ENCODE measurements around the gene GPR137. TPM values are rescaled to one million over a fixed set of nuclear protein-coding genes. Genes with fewer than 3 reads are reported as not detected.

GPR137 gene
- total and polyA plus RNA-seq, 9 of the 15 experiments (the other 6 are each of a cell fraction or from before 2014, with no cell fraction given) = 0.32 to 26.7 (median 10.7) TPM

DNA sequence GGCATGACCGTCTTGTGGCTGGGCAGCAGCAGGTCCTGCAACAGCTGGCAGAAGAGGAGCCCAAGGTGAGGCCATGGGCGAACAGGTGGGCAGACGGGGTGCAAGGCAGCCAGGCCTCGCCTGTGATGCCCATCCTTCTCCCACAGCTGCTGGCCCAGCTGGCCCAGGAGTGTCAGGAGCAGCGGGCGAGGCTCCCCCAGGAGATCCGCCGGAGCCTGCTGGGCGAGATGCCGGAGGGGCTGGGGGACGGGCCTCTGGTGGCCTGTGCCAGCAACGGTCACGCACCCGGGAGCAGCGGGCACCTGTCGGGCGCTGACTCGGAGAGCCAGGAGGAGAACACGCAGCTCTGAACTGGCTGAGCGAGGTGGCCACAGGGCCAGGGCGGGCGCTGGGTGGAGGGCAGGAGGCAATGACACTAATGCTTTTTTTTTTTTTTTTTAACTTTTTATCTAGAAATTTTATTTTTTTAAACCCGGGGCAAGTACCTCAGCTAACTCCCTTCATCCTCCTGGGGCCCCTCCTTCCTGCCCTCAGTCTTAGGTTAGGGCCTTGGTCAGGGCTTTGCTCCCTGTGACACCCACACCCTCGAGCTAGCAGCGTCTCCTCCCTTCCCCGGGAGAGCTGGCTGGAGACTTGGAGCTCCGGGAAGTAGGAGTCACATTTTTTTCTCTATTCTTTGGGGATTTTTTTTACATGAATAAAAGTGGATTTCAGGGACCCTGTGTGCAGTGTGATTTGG, 18.3 kb upstream of the GPR137 start:
- H3K36me3 ChIP-seq (ENCODE audit: control insufficient read depth, insufficient read depth, low read length) = peaks cover 54% of the 10 kb centered on the region
- no TSS peak for BruUV-seq (replicated peaks)
- FAIRE-seq = no peak
- TF ChIP-seq EP300 (IDR thresholded peaks at IDR 0.05; ENCODE audit: low read length) (no peak), ZBTB12 (CRISPR knock-in tag; IDR thresholded peaks at IDR 0.05) (no peak), ZNF3 (CRISPR knock-in tag; IDR thresholded peaks at IDR 0.05) (no peak), USF1 (CRISPR knock-in tag; IDR thresholded peaks at IDR 0.05) (0 out of 2 replicates have a peak, but pooled peaks have one; percentile 6), POLR2G (IDR thresholded peaks at IDR 0.05; ENCODE audit: low read depth, low read length) (peak; percentile 69), UBTF (IDR thresholded peaks at IDR 0.05; ENCODE audit: borderline replicate concordance in 1 of 2, low read depth in 2 of 2, low read length in 2 of 2) (no peak), MCM7 (IDR thresholded peaks at IDR 0.05) (no peak), ZNF584 (CRISPR knock-in tag; IDR thresholded peaks at IDR 0.05; ENCODE audit: low read depth) (no peak), CREB5 (CRISPR knock-in tag; IDR thresholded peaks at IDR 0.05) (no peak), ETV5 (CRISPR knock-in tag; IDR thresholded peaks at IDR 0.05; ENCODE audit: low read depth) (no peak), CBFB (CRISPR knock-in tag; IDR thresholded peaks at IDR 0.05) (no peak), PTRF (tag; IDR thresholded peaks at IDR 0.05) (no peak), HNRNPL (IDR thresholded peaks at IDR 0.05; ENCODE audit: low read depth, low read length) (peak; percentile 70; the same call in 1 of the 2 replicates)
- TF ChIP-seq, protein P1, sequence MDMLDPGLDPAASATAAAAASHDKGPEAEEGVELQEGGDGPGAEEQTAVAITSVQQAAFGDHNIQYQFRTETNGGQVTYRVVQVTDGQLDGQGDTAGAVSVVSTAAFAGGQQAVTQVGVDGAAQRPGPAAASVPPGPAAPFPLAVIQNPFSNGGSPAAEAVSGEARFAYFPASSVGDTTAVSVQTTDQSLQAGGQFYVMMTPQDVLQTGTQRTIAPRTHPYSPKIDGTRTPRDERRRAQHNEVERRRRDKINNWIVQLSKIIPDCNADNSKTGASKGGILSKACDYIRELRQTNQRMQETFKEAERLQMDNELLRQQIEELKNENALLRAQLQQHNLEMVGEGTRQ (CRISPR knock-in tag; IDR thresholded peaks at IDR 0.05) = no peak

More for the DNA sequence above, 18.3 kb upstream of the GPR137 start:
- H3K27me3 ChIP-seq (ENCODE audit: control insufficient read depth in 2 of 2, insufficient read depth in 2 of 2, low read length in 2 of 2) = no peaks in the 10 kb centered on the region
- DNase-seq (ENCODE audit: extremely low read depth in 1 of 4, low spot score in 3 of 4) = no peak
- no peak overlapping the region for H3K4me3 ChIP-seq
- no peak overlapping the region for H2AFZ ChIP-seq (ENCODE audit: low read depth, low read length)
- H3K79me2 ChIP-seq (ENCODE audit: control insufficient read depth, insufficient read depth, low read length) = peaks cover 28% of the 10 kb centered on the region
- in situ Hi-C loops (cut with MboI) (no loop called here), intact Hi-C loops (cut with micrococcal nuclease) (no loop called here)
- H3K9ac ChIP-seq (ENCODE audit: insufficient read depth in 1 of 2, low read depth in 2 of 2, low read length in 2 of 2) = peak overlapping the region; percentile 89 to 99; a peak in 3 of 4 replicates
- ChIA-PET CTCF (ENCODE audit: low intra/inter-chr PET ratio) (no interaction called here), POLR2A (interaction anchor here (0.6 to 5.7 kb wide), 7 partner anchors 9 to 61 kb away, joined by 3 to 58 read pairs (median 31); partner anchors contain the start of genes CATSPERZ, ESRRA, FERMT3 and NUDT22)
- H3K9me1 ChIP-seq (ENCODE audit: control insufficient read depth, insufficient read depth, low read length) = peaks cover 3% of the 10 kb centered on the region
- no peaks in the 10 kb centered on the region for H4K20me1 ChIP-seq (replicated peaks; ENCODE audit: control insufficient read depth, insufficient read depth, low read length)
- peaks cover 21 to 65% of the 10 kb centered on the region in 2 experiments for H3K4me1 ChIP-seq (replicated peaks in 1 of 2; ENCODE audit: control insufficient read depth in 2 of 2, insufficient read depth in 2 of 2, low read length in 2 of 2)
- H3K9me3 ChIP-seq (replicated peaks; ENCODE audit: control insufficient read depth, insufficient read depth, low read depth, low read length) = no peaks in the 10 kb centered on the region
- no peak overlapping the region for H3K4me2 ChIP-seq (ENCODE audit: insufficient read depth, low read length)
- no peak for ATAC-seq
- 83% methylated on average over 19 of the region's 27 CpGs for WGBS (ENCODE audit: insufficient coverage, low coverage, missing lambda C conversion rate)
- peak overlapping the region; percentile 96 for H3K27ac ChIP-seq (ENCODE audit: extremely low read depth, low read depth, low read length)
